HG02571 (cell line): Measurements from ENCODE around the gene TEX51.

Experiments
- ATAC-seq: cut with Tn5 transposase; IDR thresholded peaks from one replicate; pipeline ENCODE4 v1.9.1; 2021; ENCODE audit warnings: mild to moderate bottlenecking, moderate library complexity; ENCODE audit not compliant: unreplicated experiment

Gene TEX51

DNA sequence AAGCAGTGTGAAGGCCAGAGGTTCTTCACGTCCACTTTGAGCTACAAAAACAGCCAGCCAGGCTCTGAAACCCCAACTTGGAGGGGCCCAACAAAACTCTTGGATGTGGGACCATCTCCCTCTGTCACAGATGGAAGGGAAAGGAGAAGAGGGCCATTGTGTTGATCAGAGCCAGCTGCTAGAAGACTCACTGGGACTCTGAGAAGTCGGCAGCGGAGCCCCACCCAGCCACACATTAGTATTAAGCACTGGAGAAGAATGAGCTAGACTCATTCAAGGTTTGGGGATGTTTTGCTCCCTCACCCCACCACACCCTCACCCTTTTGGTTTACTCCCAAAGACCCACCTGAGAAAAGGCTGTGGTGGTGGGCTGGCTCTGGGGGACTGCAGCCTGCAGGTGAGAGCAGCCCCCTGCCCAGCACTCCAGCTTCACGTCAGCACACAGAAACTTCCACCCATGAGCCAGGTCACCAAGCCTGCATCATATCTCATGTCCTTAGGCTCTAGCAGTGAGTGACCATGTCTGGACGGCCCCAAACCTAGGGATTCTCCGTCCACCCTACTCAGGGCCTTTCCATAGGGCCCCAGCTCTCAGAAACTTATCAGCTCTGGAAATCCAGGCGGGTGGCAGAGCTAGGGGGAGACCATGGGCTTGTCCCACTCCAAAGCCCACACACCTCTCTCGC, 12.6 kb downstream of the TEX51 start:
- ATAC-seq: no peak

DNA sequence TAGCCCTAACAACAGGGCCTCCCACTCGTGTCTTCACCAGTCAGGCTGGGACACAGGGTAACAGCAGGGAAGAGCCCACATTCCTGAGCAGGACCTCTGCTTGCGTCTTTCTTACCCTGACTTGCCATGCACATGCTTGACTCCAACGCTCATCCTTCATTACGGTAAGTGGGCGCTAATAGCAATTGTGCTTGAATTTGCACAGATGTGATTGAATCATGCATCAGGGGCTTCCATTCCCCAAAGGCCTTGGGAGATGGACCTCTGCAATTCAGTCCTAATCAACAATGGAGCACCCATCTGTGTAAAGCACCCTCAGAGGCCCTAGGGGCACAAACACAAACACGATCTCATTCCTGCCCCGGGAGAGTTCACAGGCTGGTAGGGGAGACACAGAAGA, 13.5 kb downstream of the TEX51 start:
- no peak for ATAC-seq

DNA sequence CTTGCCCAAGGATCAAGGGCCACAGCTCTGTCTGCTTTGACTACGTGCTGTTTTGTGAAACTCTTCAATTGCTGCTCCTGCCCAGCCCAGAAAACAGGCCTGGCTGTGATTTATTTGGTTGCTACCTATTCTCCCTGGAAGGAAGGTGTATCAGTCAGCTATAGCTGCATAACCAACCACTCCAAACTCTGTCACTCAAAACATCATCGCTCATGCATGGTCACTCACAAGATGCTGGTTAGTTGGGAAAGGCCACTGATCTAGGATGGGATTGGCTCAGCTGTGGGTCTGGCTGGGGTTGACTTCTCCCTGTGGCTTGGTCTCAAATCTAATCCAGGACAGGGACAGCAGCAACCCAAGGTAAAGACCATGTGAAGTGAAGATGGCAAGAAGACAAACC, 14.6 kb downstream of the TEX51 start:
- no peak for ATAC-seq

DNA sequence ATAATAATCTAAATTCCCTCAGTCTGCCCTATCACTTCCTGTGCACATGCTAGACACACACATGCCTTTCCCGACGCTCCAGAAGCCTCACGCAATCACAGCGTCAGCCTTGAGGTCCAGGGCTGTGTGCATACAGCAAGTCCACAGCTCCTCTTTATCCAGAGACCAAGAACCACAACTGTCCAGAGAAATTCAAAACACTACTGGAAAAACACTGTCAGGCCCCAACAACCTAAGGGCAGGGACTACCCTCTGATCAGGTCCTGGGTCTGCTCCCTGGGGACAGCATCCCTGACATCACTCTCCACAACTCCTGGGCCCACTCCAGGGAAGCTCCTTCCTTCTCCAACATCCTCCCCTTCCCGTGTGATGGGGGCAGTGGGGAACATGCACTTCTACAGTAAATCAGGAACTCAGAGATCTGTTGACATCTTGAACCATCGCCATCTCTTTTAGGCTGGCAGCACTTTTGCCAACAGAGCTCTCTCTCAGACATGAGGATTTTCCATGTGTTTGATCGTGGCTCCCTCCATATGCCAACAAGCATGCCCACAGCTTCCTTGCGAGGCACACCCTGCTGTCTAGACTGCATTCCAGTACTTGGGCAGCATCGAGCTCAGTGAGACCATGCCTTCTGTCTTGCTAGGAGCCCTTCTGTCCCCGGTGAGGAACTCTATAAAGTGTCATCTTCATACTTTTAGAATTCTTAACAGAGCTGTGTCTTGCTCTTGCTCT, 15.4 kb downstream of the TEX51 start:
- no peak for ATAC-seq

DNA sequence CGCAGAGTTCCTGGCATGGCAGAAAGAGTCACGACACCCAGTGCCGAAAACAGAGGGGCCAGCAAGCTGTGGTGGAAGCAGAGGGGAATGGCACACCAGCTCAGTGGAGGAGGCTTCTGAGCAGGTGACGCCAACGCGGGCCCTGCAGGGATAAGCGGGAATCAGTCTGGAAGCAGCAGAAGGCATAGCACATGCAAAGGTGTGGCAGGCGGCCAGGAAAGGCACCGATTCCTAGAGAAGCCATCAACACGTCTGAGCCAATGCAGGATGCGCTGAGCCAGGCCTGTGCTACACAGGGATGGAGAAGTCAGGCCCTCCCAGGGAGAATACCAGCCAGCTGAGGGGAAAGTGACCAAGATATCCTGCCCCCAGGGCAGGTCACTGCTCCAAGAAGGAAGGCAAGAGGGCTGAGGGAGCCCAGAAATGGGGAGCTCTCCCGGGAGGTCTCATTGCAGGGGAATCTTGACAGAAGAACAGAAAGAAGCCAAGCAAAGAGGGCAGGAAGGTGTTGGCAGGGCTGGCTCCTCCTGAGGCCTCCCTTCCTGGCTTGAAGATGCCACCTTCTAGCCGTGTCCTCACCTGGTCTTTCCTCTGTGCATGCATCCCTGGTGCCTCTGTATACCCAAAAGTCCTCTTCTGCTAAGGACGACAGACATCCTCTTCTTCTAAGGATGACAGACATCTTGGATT, 16.3 kb downstream of the TEX51 start:
- ATAC-seq: no peak

DNA sequence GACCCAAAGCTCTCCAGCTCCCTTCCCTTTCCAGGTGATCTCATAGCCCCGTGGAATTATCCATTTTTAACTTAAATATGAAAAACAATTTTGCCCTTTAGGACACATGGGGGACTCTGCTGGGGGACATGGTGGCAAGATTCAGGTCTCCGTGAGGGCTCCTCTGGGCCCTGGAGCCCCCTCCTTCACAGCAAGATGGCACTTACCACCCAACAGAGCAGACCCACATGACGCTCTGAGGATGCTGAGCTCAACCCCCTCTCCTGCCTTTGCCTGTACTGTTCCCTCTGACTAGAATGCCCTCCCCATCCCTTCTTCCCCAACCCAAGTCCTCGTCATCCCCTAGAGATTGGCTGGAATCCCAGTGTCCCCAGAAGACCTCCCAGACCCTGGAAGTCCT, 17.2 kb downstream of the TEX51 start:
- ATAC-seq: no peak

DNA sequence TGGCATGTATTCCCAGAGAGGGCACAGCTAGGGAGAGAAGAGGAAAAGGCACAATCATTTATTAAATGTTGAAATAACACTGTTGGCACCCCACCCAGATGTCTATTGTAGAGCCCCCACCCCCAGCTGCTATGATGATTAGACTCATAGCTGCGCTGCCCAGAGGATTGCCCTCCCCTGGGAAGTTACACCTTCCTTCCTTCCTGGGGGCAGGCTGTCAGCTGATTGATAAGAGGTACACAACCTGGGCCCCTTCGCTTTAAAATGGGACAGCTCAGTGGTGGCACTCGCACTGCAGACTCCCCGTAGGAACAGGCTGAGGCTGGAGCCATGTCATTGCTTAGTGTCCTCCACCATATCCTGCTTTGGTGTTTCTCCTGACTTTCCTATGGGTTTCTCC, 18.1 kb downstream of the TEX51 start:
- no peak for ATAC-seq

DNA sequence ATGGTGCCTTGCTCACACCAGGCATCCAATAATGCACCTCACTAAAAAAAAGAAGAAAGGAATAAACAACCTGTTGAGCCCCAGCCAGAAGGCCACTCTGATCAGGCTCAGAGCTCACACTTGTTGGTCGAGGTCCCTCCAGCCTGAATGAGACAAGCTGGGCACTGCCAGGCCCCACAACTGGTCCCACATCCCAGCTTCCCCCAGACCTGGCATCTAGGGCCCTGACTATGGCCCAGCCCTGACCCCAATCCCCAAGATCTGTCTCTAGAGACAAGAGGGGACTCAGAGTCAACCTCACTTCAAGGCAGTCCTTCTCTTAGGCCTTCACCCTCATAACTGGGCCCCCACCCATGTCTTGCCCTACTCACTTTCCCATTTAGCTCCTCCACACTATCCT, 22.4 kb downstream of the TEX51 start:
- ATAC-seq: no peak

DNA sequence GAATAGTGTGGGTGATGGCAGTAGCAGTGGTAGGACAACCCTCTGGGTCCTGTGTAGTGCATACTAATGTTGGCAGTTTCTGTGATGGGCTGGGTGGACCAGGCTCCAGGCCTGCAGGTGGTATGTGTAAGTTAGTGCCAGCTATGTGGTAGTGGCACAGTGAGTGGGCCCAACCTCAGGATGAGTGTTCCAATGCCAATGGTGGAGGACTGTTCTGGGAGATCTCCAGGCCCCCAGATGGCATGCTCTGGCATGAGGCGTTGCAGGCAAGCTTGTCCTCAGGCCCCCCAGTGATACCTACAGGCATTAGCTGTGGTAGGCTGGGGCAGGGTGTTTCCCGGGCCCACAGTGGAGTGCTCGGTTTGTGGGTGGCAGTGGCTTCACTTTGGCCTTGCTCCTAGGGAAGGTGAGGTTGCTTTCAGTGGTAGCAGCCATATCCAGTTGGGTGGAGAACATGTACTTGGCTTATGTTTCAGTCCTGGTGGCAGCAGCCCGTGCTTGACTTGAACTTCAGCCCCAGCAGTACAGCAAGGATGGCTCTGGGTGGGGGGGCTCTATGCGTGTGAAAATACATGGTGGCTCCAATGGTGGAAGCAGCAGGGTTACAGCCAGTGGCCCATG, 32.4 kb downstream of the TEX51 start:
- ATAC-seq: no peak

DNA sequence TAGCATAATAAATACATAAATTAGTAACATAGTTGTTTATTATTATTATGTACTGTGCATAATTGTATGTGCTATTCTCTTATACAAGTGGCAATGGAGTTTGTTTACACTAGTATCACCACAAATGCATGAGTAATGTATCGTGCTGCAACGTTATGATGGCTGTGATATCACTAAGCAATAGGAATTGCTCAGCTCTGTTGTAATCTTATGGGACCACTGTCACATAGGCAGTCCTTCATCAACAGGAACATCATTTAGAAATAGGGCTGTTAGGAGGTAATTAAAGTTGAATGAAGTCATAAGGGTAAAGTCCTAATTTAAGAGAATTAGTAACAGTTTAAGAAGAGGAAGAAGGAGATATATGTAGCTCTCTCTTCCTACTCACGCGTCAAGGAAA, 33.8 kb downstream of the TEX51 start:
- no peak for ATAC-seq

DNA sequence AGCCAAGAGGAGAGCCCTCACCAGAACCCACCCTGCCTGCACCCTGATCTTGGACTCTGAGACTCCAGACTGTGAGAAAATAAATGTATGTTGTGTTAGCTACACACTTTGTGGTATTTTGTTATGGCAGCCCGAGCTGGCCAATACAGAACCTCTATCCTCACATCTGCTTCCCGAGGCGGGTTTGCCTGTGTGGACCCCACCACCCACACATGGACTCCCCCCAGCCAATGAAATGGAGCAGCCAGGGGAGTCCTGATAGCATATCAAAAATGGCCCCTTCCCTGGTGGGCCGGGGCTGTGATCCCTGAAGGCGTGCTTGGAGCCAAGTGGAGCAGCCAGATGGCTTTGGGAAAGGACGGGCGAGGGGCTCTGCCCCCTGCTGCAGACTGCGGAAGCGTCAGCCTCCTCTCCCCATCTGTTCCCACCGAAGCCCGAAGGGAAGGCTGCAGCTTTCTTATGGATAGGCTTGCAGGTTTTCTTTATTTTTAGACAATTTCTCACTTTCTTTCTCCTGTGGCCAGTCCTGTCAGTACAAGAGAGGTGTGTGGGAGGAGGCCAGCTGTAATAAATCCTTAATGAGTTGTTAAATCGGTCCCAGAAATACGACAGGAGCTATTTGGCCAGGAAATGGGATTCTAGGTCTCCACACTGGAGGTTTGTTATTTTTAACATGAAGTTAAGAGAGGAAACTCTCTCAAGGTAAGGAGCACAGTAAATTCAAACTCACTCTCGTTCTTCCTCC, 34.4 kb downstream of the TEX51 start:
- no peak for ATAC-seq

DNA sequence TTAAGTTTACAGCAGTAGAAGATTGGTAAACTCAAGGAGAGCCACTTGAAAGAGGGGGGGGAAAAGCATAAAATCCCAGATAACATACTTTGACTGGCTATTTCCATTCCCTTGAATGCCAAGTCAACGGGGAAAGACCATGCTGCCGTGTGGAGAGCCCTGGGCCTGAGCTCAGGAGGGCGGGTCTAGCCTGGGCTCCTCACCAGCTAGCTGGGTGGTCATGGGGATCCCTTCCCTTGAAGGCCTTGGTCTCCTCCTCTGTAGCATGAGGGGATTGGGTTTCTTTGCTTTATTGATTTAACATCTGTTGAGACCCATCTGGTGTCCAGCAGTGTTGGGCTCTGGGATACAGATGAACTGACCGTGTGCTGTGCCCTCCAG, 35.0 kb downstream of the TEX51 start:
- ATAC-seq: no peak

DNA sequence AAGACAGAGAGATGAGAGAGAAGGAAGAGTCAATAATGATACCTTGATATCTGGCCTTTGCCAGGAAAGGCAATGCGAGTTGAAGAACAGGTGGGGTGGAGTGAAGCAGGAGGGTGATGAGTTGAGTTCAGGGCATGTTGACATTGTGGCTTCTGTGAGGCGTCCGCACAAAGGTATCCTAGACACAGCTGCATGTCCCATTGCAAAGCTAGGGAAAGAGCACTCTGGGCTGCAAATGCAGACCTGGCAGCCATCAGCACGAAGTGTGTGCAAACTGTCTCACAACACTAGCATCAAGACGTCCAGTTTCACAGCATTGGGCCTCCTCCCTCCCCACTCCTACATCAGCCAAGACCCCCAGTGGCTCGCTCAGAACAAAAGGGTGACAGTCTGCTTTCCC, 36.1 kb downstream of the TEX51 start:
- ATAC-seq: no peak

DNA sequence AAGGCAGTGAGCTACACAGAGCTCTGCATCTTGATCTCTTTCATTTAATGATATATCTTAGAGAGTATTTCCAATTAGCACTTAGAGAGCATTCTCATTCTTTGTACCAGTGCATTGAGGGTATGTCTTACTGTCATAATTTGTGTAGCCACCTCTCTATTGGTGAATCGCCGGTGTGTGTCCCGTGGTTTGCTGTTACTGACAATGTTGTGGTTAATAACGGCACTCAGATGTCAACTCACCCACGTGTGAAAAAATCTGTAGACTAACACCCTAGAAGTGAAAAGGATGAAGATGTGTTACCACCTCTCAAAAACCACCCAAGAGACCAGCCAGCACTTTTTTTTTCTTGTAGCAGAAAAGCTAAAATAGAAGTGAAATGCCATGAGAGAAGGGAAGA, 37.1 kb downstream of the TEX51 start:
- no peak for ATAC-seq

DNA sequence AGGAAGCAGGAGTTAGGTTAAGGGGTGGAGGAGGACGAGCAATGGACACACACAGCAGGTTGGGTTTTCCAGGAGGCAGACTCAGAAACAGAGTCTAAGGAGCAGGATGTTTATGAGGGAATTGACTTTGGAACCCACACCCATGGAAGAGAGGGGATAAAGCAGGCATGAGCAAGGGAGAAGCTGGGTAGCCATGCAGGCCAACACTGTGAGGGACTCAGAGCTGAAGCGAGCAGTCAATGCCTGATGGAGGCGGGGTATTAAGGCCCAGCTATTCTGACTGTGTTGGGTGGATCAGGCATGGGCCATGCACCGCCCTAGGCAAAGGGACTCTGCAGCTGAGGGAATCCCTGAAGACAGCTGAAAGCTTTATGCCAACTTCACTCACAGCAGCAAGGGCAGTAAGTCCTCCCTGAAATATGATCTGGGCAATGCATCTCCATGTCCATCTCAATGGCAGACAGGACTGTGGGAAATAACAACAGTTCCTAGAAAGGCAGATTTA, 37.6 kb downstream of the TEX51 start:
- ATAC-seq: no peak

DNA sequence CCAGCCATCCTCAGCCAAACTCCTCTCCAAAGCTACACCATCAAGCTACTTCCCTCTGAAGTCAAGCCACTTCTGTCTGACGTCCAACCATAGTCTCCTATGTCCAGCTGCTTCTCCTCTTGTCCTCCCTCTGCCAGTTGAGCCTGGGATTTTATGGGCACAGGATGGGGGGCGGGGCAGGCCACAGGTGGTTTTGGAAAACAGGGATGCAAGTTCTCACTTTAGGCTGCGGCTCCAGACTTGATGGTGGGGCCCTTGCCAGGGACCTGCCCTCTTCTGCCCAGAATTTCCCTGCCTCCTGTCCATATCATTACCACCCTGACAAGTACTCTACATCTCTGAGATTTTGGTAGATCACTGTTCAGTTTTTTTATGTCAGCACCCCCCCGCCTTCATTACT, 41.6 kb downstream of the TEX51 start:
- ATAC-seq: no peak

DNA sequence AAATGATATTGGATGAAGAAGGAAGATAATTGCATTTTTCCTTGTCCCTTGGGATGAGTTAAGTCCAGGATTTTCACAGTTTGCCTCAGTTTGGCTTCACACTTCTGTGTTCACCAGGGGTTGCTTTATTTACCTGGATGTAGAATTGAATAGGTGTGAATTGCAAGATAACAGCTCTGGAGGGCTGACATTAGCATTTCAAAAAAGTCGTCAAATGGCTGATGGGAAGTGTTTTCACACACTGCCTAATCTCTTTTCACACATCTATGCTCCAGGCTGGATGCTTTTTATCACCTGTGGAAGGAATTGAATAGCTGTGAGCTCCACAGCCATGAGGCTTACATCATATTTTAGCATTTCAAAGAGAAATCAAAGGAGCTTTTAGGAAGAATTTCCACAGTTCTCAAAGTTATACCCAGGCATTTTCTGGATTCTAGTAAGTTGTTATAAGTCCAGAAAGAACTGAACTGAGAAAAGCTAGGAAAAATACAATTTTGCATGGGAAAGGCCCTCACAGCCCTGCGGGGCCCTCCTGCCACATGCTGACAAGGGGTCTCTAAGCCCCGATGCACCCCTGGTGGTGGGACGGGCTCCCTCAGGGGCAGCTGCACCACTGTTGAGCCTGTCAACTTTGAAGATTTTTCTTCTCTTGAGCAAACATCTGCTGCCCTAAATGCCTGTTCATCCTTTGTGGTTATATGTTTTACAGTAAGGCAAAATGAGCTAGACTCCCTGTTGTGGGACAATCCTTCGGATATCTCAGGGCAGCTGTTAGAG, 43.9 kb downstream of the TEX51 start:
- ATAC-seq: no peak

DNA sequence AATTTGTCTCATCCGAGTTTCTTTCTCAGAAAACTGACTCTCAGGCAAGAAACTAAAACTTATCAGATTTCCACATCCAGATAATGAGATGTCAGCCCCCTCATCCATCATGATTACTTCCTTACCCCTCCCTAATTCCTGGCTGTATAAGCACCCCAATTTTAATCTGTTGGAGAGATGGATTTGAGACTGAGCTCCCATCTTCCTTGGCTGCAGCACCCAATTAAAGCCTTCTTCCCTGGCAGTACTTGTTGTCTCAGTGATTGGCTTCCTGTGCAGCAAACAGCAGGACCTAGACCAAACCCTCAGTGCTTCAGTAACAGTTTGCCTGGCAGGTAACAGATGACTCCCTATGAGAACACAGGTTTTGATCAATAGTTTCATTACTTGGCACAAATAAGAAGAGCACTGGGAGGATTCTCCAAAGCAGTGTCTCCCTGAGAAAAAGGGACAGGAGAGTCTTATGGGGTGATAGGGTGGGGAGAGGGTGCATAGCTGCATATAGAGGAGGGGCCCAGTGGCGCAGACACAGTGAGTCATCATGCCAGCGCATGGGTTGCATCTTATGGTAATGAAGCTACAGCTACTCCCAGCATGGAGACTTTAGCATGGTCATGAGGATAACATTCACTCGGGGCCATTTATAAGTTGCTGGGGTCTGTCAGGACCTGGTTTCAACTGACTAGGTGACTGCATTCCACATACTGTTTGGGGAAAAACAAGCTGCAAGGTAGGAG, 45.1 kb downstream of the TEX51 start:
- no peak for ATAC-seq

DNA sequence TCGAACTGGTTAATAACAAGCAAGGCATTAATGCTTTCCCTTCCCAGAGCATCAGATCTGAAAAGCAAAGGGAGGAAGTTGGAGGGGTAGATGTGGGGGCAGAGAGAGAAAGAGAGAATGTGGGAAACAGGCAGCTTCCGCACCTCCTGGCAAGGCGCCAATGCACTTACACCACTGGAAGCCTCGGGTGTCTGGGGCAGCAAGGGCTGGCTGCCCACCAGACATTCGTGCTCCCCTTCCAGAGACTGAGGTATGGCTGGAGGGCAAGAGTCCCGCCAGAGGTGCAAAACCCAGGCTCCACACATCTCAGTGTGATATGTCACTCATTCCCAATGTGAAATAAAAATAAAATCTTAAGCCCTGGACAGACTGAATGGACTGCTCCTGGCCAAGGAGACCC, 46.4 kb downstream of the TEX51 start:
- no peak for ATAC-seq
